HepG2 (cell line): ENCODE data around the gene RALB. TPM values are rescaled to one million over a fixed set of nuclear protein-coding genes. Genes with fewer than 3 reads are reported as not detected.

Source experiments
- ARID2 ChIP-seq: sonication (generic); formaldehyde crosslinking; IDR thresholded peaks from 2 replicates; pipeline ENCODE4 v1.8.1; 2022; ENCODE audit warnings: mild to moderate bottlenecking, missing genetic modification reagents, borderline replicate concordance
- ARID5B ChIP-seq: IDR thresholded peaks from 2 replicates; pipeline ENCODE4 v1.4.0; 2020; ENCODE audit warnings: mild to moderate bottlenecking, missing genetic modification reagents
- EEA1 ChIP-seq: sonication (generic); formaldehyde crosslinking; IDR thresholded peaks from 2 replicates; pipeline ENCODE4 v1.5.1; 2020; ENCODE audit warnings: mild to moderate bottlenecking, missing genetic modification reagents, borderline replicate concordance
- NFKB2 ChIP-seq: sonication (generic); formaldehyde crosslinking; IDR thresholded peaks from 2 replicates; pipeline ENCODE4 v1.4.0; 2020; ENCODE audit warnings: missing genetic modification reagents, borderline replicate concordance
- PPARG ChIP-seq: conservative IDR thresholded peaks from 2 replicates; pipeline ENCODE4 v1.6.1; 2016; ENCODE audit warnings: missing biosample characterization, missing genetic modification reagents
- RBAK ChIP-seq: sonication (generic); formaldehyde crosslinking; IDR thresholded peaks from 2 replicates; pipeline ENCODE4 v1.5.1; 2020; ENCODE audit warnings: mild to moderate bottlenecking, missing genetic modification reagents
- SP4 ChIP-seq: sonication (generic); formaldehyde crosslinking; IDR thresholded peaks from 2 replicates; pipeline ENCODE4 v1.8.1; 2023; ENCODE audit warnings: mild to moderate bottlenecking, missing genetic modification reagents
- TERF1 ChIP-seq: sonication (generic); formaldehyde crosslinking; IDR thresholded peaks from 2 replicates; pipeline ENCODE4 v1.8.0; 2022; ENCODE audit warnings: mild to moderate bottlenecking, missing genetic modification reagents, moderate library complexity
- ZBTB21 ChIP-seq: sonication (generic); formaldehyde crosslinking; IDR thresholded peaks from 2 replicates; pipeline ENCODE4 v1.4.0; 2020; ENCODE audit warnings: missing genetic modification reagents
- ZMAT3 ChIP-seq: sonication (generic); formaldehyde crosslinking; conservative IDR thresholded peaks from 2 replicates; pipeline ENCODE4 v1.7.0; 2021; ENCODE audit warnings: missing genetic modification reagents
- ZNF354B ChIP-seq: sonication (generic); formaldehyde crosslinking; IDR thresholded peaks from 2 replicates; pipeline ENCODE4 v1.8.0; 2022; ENCODE audit warnings: mild to moderate bottlenecking, missing genetic modification reagents
- ZNF605 ChIP-seq: sonication (generic); formaldehyde crosslinking; IDR thresholded peaks from 2 replicates; pipeline ENCODE4 v1.8.0; 2022; ENCODE audit warnings: mild to moderate bottlenecking, missing genetic modification reagents
- ZNF619 ChIP-seq: sonication (generic); formaldehyde crosslinking; IDR thresholded peaks from 2 replicates; pipeline ENCODE4 v1.4.0; 2020; ENCODE audit warnings: mild to moderate bottlenecking, missing genetic modification reagents
- ZNF781 ChIP-seq: sonication (generic); formaldehyde crosslinking; IDR thresholded peaks from 2 replicates; pipeline ENCODE4 v1.5.1; 2020; ENCODE audit warnings: borderline replicate concordance, mild to moderate bottlenecking, missing genetic modification reagents; ENCODE audit errors: not compliant biosample characterization
- polyA plus RNA-seq, 8 experiments: library from polyadenylated mRNA; depleted of rRNA in 3 of 8; stranded (reverse) in 7 of 8; unstranded in 1 of 8; fragments of >200 nt; fragmentation: Illumina TruSeq in 4 of 8; extraction: Trizol in 4 of 8; gene quantifications; 2 replicates each; pipeline versions ENCODE4 v1.2.1 to v1.2.3, GENCODE V29; 2011 to 2016; ENCODE audit warnings: low read depth in 4 of 8, missing spikeins in 1 of 8, mixed read lengths in 1 of 8; ENCODE audit not compliant: insufficient read depth in 1 of 8
- total RNA-seq, 5 experiments: library from RNA; depleted of rRNA; stranded (reverse); fragments of >200 nt; fragmentation: Illumina TruSeq; extraction: Trizol; gene quantifications; 2 replicates each; pipeline ENCODE4 v1.2.3, GENCODE V29; 2016; ENCODE audit warnings: low read depth in 1 of 5
- TF ChIP-seq, protein P1 (sequence below): sonication (generic); formaldehyde crosslinking; IDR thresholded peaks from 2 replicates; pipeline ENCODE4 v1.4.0; 2020; ENCODE audit warnings: missing genetic modification reagents, borderline replicate concordance
- TF ChIP-seq, protein P2 (sequence below): sonication (generic); formaldehyde crosslinking; conservative IDR thresholded peaks from 2 replicates; pipeline ENCODE4 v1.4.0; 2020; ENCODE audit warnings: missing genetic modification reagents
- TF ChIP-seq, protein P3 (sequence below): sonication (generic); formaldehyde crosslinking; IDR thresholded peaks from 2 replicates; pipeline ENCODE4 v1.4.0; 2020; ENCODE audit warnings: mild to moderate bottlenecking, missing genetic modification reagents

Gene RALB
- total and polyA plus RNA-seq, 2 of the 13 experiments (the other 11 are each of a cell fraction or from before 2014, with no cell fraction given) = 37.8 to 43.2 TPM

GRCh38 chr2:120230515-120231471 lies 21.9 kb upstream of the RALB start (continued):
- 0 out of 2 replicates have a peak, but pooled peaks have one; percentile 43 for TF ChIP-seq PPARG
- TF ChIP-seq ZMAT3 (CRISPR knock-in tag) = no peak
- no peak for TF ChIP-seq ARID2
- TF ChIP-seq ARID5B (CRISPR knock-in tag) = no peak
- TF ChIP-seq SP4 (CRISPR knock-in tag) = no peak
- peak; percentile 52; the same call in 1 of the 2 replicates for TF ChIP-seq NFKB2 (CRISPR knock-in tag)
- TF ChIP-seq, protein P1, sequence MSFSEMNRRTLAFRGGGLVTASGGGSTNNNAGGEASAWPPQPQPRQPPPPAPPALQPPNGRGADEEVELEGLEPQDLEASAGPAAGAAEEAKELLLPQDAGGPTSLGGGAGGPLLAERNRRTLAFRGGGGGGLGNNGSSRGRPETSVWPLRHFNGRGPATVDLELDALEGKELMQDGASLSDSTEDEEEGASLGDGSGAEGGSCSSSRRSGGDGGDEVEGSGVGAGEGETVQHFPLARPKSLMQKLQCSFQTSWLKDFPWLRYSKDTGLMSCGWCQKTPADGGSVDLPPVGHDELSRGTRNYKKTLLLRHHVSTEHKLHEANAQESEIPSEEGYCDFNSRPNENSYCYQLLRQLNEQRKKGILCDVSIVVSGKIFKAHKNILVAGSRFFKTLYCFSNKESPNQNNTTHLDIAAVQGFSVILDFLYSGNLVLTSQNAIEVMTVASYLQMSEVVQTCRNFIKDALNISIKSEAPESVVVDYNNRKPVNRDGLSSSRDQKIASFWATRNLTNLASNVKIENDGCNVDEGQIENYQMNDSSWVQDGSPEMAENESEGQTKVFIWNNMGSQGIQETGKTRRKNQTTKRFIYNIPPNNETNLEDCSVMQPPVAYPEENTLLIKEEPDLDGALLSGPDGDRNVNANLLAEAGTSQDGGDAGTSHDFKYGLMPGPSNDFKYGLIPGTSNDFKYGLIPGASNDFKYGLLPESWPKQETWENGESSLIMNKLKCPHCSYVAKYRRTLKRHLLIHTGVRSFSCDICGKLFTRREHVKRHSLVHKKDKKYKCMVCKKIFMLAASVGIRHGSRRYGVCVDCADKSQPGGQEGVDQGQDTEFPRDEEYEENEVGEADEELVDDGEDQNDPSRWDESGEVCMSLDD (CRISPR knock-in tag) = no peak
- no peak for TF ChIP-seq RBAK (CRISPR knock-in tag)
- TF ChIP-seq ZBTB21 = peak; percentile 53; the same call in 1 of the 2 replicates
- peak; percentile 8 for TF ChIP-seq ZNF781
- TF ChIP-seq TERF1 = no peak
- 0 out of 2 replicates have a peak, but pooled peaks have one; percentile 23 for TF ChIP-seq ZNF605 (CRISPR knock-in tag)
- TF ChIP-seq, protein P2, sequence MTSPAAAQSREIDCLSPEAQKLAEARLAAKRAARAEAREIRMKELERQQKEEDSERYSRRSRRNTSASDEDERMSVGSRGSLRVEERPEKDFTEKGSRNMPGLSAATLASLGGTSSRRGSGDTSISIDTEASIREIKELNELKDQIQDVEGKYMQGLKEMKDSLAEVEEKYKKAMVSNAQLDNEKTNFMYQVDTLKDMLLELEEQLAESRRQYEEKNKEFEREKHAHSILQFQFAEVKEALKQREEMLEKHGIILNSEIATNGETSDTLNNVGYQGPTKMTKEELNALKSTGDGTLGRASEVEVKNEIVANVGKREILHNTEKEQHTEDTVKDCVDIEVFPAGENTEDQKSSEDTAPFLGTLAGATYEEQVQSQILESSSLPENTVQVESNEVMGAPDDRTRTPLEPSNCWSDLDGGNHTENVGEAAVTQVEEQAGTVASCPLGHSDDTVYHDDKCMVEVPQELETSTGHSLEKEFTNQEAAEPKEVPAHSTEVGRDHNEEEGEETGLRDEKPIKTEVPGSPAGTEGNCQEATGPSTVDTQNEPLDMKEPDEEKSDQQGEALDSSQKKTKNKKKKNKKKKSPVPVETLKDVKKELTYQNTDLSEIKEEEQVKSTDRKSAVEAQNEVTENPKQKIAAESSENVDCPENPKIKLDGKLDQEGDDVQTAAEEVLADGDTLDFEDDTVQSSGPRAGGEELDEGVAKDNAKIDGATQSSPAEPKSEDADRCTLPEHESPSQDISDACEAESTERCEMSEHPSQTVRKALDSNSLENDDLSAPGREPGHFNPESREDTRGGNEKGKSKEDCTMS (CRISPR knock-in tag) = no peak
- 0 out of 2 replicates have a peak, but pooled peaks have one; percentile 33 for TF ChIP-seq ZNF619 (CRISPR knock-in tag)
- TF ChIP-seq ZNF354B (CRISPR knock-in tag) = no peak
- TF ChIP-seq, protein P3, sequence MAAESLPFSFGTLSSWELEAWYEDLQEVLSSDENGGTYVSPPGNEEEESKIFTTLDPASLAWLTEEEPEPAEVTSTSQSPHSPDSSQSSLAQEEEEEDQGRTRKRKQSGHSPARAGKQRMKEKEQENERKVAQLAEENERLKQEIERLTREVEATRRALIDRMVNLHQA = no peak
- no peak for TF ChIP-seq EEA1 (CRISPR knock-in tag)
